ENCODE measurements around the gene IL17D. TPM values are rescaled to one million over a fixed set of nuclear protein-coding genes. Genes with fewer than 3 reads are reported as not detected.
"Not testable (repeated sequence)": the region's sequence is repeated elsewhere in the genome, so short reads cannot be mapped to it uniquely, and the experiment has no call there.

Gene IL17D
- total RNA-seq, 2 experiments from 2014 or later: not detected

DNA sequence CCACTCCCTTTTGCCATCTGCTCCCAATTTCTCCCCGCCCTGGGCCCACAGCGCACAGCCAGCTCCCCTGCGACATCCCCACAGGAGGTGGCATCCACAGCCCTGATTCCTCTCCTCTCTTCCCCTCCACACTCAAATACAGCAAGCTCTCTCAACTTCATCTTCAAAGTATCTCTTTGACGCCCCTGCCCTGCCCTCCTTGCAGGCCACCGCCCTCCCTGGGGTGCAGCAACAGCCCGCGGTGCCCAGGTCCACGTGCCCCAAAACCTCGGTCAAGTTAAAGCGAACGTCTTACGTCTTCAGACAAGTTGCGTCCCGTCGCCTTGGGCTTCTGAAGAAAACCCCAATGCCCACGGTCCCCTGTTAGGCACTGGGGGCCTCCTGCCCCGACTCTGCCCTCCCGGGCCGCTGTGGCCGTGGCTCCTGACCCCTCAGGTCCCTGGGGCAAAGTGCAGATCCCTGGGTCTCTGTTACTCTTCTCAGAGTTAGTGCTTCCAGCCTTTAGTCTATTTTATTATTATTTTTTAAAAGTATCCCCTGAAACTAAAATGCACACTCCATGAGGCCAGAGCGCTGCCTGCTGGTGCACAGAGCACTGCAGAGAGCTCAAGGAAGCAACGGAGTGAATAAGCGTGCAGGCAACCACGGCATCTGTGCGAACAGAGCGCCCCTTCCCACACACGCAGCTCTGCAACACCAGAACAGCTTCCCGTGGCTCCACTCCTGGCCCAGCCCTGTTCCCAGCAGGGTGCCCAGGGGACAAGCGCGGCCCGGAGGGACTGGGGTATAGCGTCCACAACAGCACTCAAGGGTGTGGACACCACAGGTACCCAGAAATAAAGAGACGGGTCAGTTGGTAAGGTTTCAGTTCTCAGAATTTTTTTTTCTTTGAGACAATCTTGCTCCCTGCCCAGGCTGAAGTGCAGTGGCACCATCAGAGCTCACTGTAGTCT lies 26.4 kb downstream of the IL17D start:
- Mint-ChIP-seq H3K27me3 (no peaks in the 10 kb centered on the region), H3K27ac (no peak overlapping the region), H3K36me3 (ENCODE audit: low read depth) (peaks cover 2% of the 10 kb centered on the region), H3K9me3 (no peaks in the 10 kb centered on the region), H3K4me1 (no peaks in the 10 kb centered on the region), H3K4me3 (no peak overlapping the region)
- CTCF ChIA-PET: no interaction called here
- DNase-seq: no peak
- POLR2A ChIA-PET: no interaction called here

- H3K9me3 Mint-ChIP-seq: no peaks in the 10 kb centered on the region
Measured at GRCh38 chr13:20738616-20739015, 35.1 kb downstream of the IL17D start.

GRCh38 chr13:20740021-20740420 lies 36.5 kb downstream of the IL17D start:
- ChIA-PET CTCF (no interaction called here), POLR2A (no interaction called here)
- Mint-ChIP-seq H3K9me3 (peaks cover 6% of the 10 kb centered on the region), H3K27me3 (no peaks in the 10 kb centered on the region), H3K4me1 (no peaks in the 10 kb centered on the region), H3K36me3 (ENCODE audit: low read depth) (peaks cover 7% of the 10 kb centered on the region), H3K4me3 (no peak overlapping the region), H3K27ac (no peak overlapping the region)
- no peak for DNase-seq

More at GRCh38 chr13:20738616-20739015, 35.1 kb downstream of the IL17D start:
- H3K4me3 Mint-ChIP-seq: no peak overlapping the region
- H3K36me3 Mint-ChIP-seq (ENCODE audit: low read depth): peaks cover 7% of the 10 kb centered on the region
- H3K27me3 Mint-ChIP-seq: no peaks in the 10 kb centered on the region
- H3K4me1 Mint-ChIP-seq: no peaks in the 10 kb centered on the region
- no peak for DNase-seq
- POLR2A ChIA-PET: no interaction called here
- H3K27ac Mint-ChIP-seq: no peak overlapping the region
- CTCF ChIA-PET: interaction anchor here (1.4 kb wide), 1 partner anchor 25 kb away, joined by 3 read pairs; no protein-coding TSS in a partner anchor

DNA sequence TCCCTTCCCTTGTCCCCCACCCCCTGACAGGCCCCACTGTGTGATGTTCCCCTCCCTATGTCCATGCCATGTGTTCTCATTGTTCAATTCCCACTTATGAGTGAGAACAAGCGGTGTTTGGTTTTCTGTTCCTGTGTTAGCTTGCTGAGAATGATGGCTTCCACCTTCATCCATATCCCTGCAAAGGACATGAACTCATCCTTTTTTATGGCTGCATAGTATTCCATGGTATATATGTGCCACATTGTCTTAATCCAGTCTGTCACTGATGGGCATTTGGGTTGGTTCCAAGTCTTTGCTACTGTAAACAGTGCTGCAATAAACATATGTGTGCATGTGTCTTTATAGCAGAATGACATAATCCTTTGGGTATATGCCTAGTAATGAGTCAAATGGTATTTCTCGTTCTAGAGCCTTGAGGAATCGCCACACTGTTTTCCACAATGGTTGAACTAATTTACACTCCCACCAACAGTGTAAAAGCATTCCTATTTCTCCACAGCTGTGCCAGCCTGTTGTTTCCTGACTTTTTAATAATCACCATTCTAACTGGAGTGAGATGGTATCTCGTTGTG lies 40.4 kb downstream of the IL17D start:
- H3K36me3 Mint-ChIP-seq (ENCODE audit: low read depth): peaks cover 11% of the 10 kb centered on the region
- POLR2A ChIA-PET, DNase-seq, CTCF ChIA-PET, H3K27me3 Mint-ChIP-seq, H3K4me1 Mint-ChIP-seq, H3K4me3 Mint-ChIP-seq, H3K27ac Mint-ChIP-seq: not testable (repeated sequence)
- H3K9me3 Mint-ChIP-seq: peaks cover 21% of the 10 kb centered on the region

GRCh38 chr13:20749377-20749776 lies 45.9 kb downstream of the IL17D start:
- Mint-ChIP-seq H3K4me1 (no peaks in the 10 kb centered on the region), H3K27me3 (no peaks in the 10 kb centered on the region), H3K27ac (no peak overlapping the region), H3K4me3 (no peak overlapping the region), H3K36me3 (ENCODE audit: low read depth) (peaks cover 31% of the 10 kb centered on the region), H3K9me3 (peaks cover 52% of the 10 kb centered on the region)
- ChIA-PET POLR2A (no interaction called here), CTCF (no interaction called here)
- no peak for DNase-seq

GRCh38 chr13:20754009-20754408 lies 50.5 kb downstream of the IL17D start:
- peaks cover 45% of the 10 kb centered on the region for H3K9me3 Mint-ChIP-seq

DNA sequence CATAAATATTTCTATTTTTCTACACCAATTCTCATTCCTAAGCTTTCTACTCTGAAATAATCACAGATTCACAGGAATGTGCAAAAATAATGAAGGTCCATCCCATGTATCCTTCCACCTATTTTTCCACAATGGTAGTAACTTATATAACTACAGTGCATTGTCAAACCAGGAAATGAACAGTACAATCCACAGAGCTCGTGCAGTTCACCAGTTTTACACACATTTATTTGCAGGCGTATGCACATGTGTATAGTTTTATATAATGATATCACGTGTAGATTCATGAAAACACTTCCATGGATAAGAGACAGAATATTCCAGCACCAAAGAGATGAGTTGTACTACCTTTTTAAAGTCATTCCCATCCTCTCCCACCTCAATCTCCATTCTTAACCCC lies 57.4 kb downstream of the IL17D start:
- Mint-ChIP-seq H3K27ac (no peak overlapping the region), H3K36me3 (ENCODE audit: low read depth) (peaks cover 19% of the 10 kb centered on the region), H3K27me3 (no peaks in the 10 kb centered on the region), H3K4me1 (no peaks in the 10 kb centered on the region), H3K9me3 (peaks cover 8% of the 10 kb centered on the region), H3K4me3 (no peak overlapping the region)
- CTCF ChIA-PET: interaction anchor here (0.5 to 1.6 kb wide), 3 partner anchors 10 to 164 kb away, joined by 3 read pairs; no protein-coding TSS in a partner anchor
- DNase-seq: no peak
- POLR2A ChIA-PET: interaction anchor here (0.6 kb wide), 1 partner anchor 574 kb away, joined by 3 read pairs; no protein-coding TSS in a partner anchor

More at GRCh38 chr13:20754009-20754408, 50.5 kb downstream of the IL17D start:
- H3K4me3 Mint-ChIP-seq: no peak overlapping the region
- H3K36me3 Mint-ChIP-seq (ENCODE audit: low read depth): peaks cover 49% of the 10 kb centered on the region
- DNase-seq: no peak
- H3K27ac Mint-ChIP-seq: no peak overlapping the region
- ChIA-PET CTCF (no interaction called here), POLR2A (no interaction called here)
- H3K4me1 Mint-ChIP-seq: no peaks in the 10 kb centered on the region
- no peaks in the 10 kb centered on the region for H3K27me3 Mint-ChIP-seq

GRCh38 chr13:20767309-20767943 lies 63.9 kb downstream of the IL17D start:
- peaks cover 45% of the 10 kb centered on the region for H3K36me3 Mint-ChIP-seq (ENCODE audit: low read depth)
- H3K4me3 Mint-ChIP-seq: no peak overlapping the region
- no peaks in the 10 kb centered on the region for H3K27me3 Mint-ChIP-seq
- no peak for DNase-seq
- CTCF ChIA-PET: no interaction called here
- H3K27ac Mint-ChIP-seq: no peak overlapping the region
- peaks cover 35% of the 10 kb centered on the region for H3K9me3 Mint-ChIP-seq
- peaks cover 13% of the 10 kb centered on the region for H3K4me1 Mint-ChIP-seq
- POLR2A ChIA-PET: no interaction called here

GRCh38 chr13:20769091-20769490 lies 65.6 kb downstream of the IL17D start:
- H3K27ac Mint-ChIP-seq: no peak overlapping the region
- no peak overlapping the region for H3K4me3 Mint-ChIP-seq
- peaks cover 35% of the 10 kb centered on the region for H3K9me3 Mint-ChIP-seq
- H3K27me3 Mint-ChIP-seq: no peaks in the 10 kb centered on the region
- CTCF ChIA-PET: no interaction called here
- peaks cover 48% of the 10 kb centered on the region for H3K36me3 Mint-ChIP-seq (ENCODE audit: low read depth)
- DNase-seq: no peak
- peaks cover 22% of the 10 kb centered on the region for H3K4me1 Mint-ChIP-seq
- POLR2A ChIA-PET: no interaction called here

DNA sequence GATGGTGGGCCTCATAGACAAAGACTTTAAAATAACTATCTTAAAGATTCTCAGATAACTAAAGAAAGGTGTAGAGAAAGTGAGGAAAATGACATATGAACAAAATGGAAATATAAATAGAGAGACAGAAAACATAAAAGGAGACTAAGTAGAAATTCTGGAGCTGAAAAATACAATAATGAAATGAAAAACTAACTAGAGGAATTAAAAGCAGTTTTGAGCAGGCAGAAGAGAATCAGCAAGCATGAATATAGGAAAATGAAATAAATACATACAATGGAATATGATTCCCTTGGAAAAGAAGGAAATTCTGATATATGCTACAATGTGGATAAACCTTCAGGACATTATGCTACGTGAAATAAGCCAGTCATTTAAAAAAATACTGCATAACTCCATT lies 66.3 kb downstream of the IL17D start:
- DNase-seq: no peak
- Mint-ChIP-seq H3K4me1 (peaks cover 30% of the 10 kb centered on the region), H3K36me3 (ENCODE audit: low read depth) (peaks cover 48% of the 10 kb centered on the region), H3K9me3 (peaks cover 35% of the 10 kb centered on the region), H3K27ac (no peak overlapping the region), H3K4me3 (no peak overlapping the region), H3K27me3 (no peaks in the 10 kb centered on the region)
- CTCF ChIA-PET: interaction anchor here (1.2 kb wide), 1 partner anchor 9 kb away, joined by 3 read pairs; no protein-coding TSS in a partner anchor
- POLR2A ChIA-PET: no interaction called here

Other genes starting within 250 kb of the IL17D start
- 10 to 100 TPM; 10.5 to 11.7 TPM for gene CRYL1, start 177.8 kb upstream of the IL17D start, total RNA-seq
- 1 to 10 TPM; 6.3 to 7.4 TPM for gene IFT88, start 136.5 kb upstream of the IL17D start, total RNA-seq
- 10 to 100 TPM; 10.2 to 10.7 TPM for gene EEF1AKMT1, start 70.3 kb downstream of the IL17D start, total RNA-seq
- 10 to 100 TPM; 18.9 to 19.0 TPM for gene XPO4, start 199.0 kb downstream of the IL17D start, total RNA-seq

Data from activated CD4-positive, alpha-beta T cell treated with anti-CD3 and anti-CD28 coated beads, Interleukin-2, amount 10 ng/mL, durations not matched to agents 7 days and 5 days (primary cell).